Activated B cell treated with CpG ODN at 0.5 μM for 24 hours (primary cell): ENCODE data around the gene WDR3. TPM values are rescaled to one million over a fixed set of nuclear protein-coding genes. Genes with fewer than 3 reads are reported as not detected.

Experiments used
- ATAC-seq: fragments of 200-7000 bp; cut with Tn5 transposase; one replicate; pipeline ENCODE4 v1.10.0; 2021; ENCODE audit warnings: low read depth, mild to moderate bottlenecking, moderate library complexity
- CTCF ChIA-PET: fragments of 350-600 bp; sonication (Branson Sonifier 250); formaldehyde crosslinking; loops from one replicate; lab custom pipeline; 2021; ENCODE audit warnings: antibody characterized with exemption; lab: Charles Lee
- POLR2A ChIA-PET: fragments of 350-600 bp; sonication (Branson Sonifier 250); formaldehyde crosslinking; loops from one replicate; lab custom pipeline; 2021; ENCODE audit warnings: antibody characterized with exemption; lab: Charles Lee
- DNase-seq: peaks from one replicate; pipeline ENCODE4 v3.0.0; 2022
- H3K27ac Mint-ChIP-seq: one replicate; pipeline ENCODE4 v1.8.0; 2020; ENCODE audit warnings: mixed read lengths
- H3K27me3 Mint-ChIP-seq: one replicate; pipeline ENCODE4 v1.8.0; 2021; ENCODE audit warnings: mixed read lengths
- H3K36me3 Mint-ChIP-seq: one replicate; pipeline ENCODE4 v1.8.0; 2021; ENCODE audit warnings: low read depth, mixed read lengths
- H3K4me1 Mint-ChIP-seq: one replicate; pipeline ENCODE4 v1.8.0; 2021; ENCODE audit warnings: mixed read lengths
- H3K4me3 Mint-ChIP-seq: one replicate; pipeline ENCODE4 v1.8.0; 2020; ENCODE audit warnings: mild to moderate bottlenecking, mixed read lengths
- H3K9me3 Mint-ChIP-seq: one replicate; pipeline ENCODE4 v1.8.0; 2020; ENCODE audit warnings: mixed read lengths
- intact Hi-C: fragments of 100-400 bp; cut with micrococcal nuclease; formaldehyde crosslinking; loops from one replicate; pipeline ENCODE4 v1.15.1; 2024
- total RNA-seq: library from RNA; stranded (reverse); gene quantifications from 2 replicates; pipeline ENCODE4 v1.2.3, GENCODE V29; 2022
- TF ChIP-seq, protein P1 (sequence below): fragments of 200-600 bp; IDR thresholded peaks from one replicate; pipeline ENCODE4 v1.8.0; 2022; ENCODE audit warnings: antibody characterized with exemption, mild to moderate bottlenecking

WDR3 gene
- total RNA-seq = 32.7 and 38.0 TPM in 2 replicates

- H3K27me3 Mint-ChIP-seq = no peaks in the 10 kb centered on the region
- intact Hi-C loops = loop anchor here (1.0 to 10.0 kb wide), 6 partner anchors 257 to 1955 kb away; partner anchors contain the start of genes MAN1A2, SLC22A15, TENT5C and TTF2
- POLR2A ChIA-PET = interaction anchor here (1.2 to 1.9 kb wide), 2 partner anchors 323 to 562 kb away, joined by 3 to 7 read pairs; partner anchors contain the start of gene MAN1A2
- H3K36me3 Mint-ChIP-seq = peaks cover 34% of the 10 kb centered on the region
- H3K4me1 Mint-ChIP-seq = peaks cover 57% of the 10 kb centered on the region
- DNase-seq (peak; percentile 84), ATAC-seq (peak; percentile 91)
- TF ChIP-seq, protein P1, sequence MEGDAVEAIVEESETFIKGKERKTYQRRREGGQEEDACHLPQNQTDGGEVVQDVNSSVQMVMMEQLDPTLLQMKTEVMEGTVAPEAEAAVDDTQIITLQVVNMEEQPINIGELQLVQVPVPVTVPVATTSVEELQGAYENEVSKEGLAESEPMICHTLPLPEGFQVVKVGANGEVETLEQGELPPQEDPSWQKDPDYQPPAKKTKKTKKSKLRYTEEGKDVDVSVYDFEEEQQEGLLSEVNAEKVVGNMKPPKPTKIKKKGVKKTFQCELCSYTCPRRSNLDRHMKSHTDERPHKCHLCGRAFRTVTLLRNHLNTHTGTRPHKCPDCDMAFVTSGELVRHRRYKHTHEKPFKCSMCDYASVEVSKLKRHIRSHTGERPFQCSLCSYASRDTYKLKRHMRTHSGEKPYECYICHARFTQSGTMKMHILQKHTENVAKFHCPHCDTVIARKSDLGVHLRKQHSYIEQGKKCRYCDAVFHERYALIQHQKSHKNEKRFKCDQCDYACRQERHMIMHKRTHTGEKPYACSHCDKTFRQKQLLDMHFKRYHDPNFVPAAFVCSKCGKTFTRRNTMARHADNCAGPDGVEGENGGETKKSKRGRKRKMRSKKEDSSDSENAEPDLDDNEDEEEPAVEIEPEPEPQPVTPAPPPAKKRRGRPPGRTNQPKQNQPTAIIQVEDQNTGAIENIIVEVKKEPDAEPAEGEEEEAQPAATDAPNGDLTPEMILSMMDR = no peak
- peak within 1 kb of the TSS; percentile 91 for H3K27ac Mint-ChIP-seq
- H3K9me3 Mint-ChIP-seq = no peaks in the 10 kb centered on the region
- CTCF ChIA-PET = no interaction called here
- H3K4me3 Mint-ChIP-seq = peak within 1 kb of the TSS; percentile 94
These were observed at the start of gene WDR3, which contains the start of gene GDAP2 for GRCh38 chr1:117929343-117930172. WDR3 (plus strand) TSS chr1:117929739; CDS start chr1:117933320, 3,581 bp downstream. GDAP2 (minus strand) TSS chr1:117929621; CDS start chr1:117920357, 9,264 bp downstream.

DNA sequence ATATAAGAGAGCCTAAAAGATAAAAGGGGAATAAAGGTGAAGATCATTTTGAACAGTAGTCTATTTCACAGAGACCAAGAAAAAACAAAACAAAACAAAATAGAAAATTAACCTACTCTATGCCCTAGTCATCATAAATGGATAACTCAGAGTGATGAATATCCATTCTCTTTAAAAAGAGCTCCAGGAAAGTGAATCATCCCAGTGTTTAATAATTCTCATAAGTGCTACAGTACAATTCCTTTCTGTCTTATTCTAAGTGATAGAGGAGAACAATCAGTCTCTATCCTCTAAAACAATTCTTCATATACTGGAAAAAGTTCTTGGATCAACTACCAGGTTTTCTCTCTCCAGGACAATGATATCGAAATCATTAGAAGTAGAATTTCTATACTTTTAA is 45.9 kb upstream of the WDR3 start:
- Mint-ChIP-seq H3K4me1 (no peaks in the 10 kb centered on the region), H3K27me3 (no peaks in the 10 kb centered on the region), H3K9me3 (no peaks in the 10 kb centered on the region), H3K36me3 (peaks cover 40% of the 10 kb centered on the region), H3K27ac (no peak overlapping the region), H3K4me3 (no peak overlapping the region)
- TF ChIP-seq, protein P1 = no peak
- ChIA-PET POLR2A (no interaction called here), CTCF (interaction anchor here (1.1 kb wide), 1 partner anchor 12 kb away, joined by 4 read pairs; no protein-coding TSS in a partner anchor)
- DNase-seq = no peak
- no peak for ATAC-seq
- intact Hi-C loops = no loop called here

GRCh38 chr1:117886101-117886795 is 43.3 kb upstream of the WDR3 start:
- no peak for ATAC-seq
- POLR2A ChIA-PET = no interaction called here

DNA sequence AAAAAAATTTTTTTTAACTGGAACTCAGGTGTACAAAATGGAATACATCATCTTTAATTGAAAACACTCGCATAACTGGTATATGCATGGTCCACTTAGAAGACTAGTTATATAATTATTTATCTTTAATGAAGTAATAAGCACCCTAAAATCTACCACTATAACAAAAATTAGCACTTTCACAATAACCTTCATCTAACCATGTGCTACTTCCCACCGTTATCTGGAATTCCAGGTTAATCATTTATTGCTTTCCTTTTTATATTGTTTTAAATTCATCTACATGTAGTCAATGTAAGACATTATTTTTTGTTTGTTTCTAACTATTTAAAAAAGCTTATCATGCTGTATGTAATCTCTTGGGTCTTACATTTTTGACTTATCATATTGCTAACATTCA is 39.1 kb upstream of the WDR3 start:
- H3K9me3 Mint-ChIP-seq = no peaks in the 10 kb centered on the region
- TF ChIP-seq, protein P1 = no peak
- ChIA-PET POLR2A (no interaction called here), CTCF (no interaction called here)
- no peak overlapping the region for H3K4me3 Mint-ChIP-seq
- no peak overlapping the region for H3K27ac Mint-ChIP-seq
- peaks cover 40% of the 10 kb centered on the region for H3K36me3 Mint-ChIP-seq
- no peaks in the 10 kb centered on the region for H3K27me3 Mint-ChIP-seq
- ATAC-seq (no peak), DNase-seq (no peak)
- H3K4me1 Mint-ChIP-seq = no peaks in the 10 kb centered on the region
- intact Hi-C loops = loop anchor here (10.0 kb wide), 1 partner anchor 216 kb away; no protein-coding TSS in a partner anchor

More at GRCh38 chr1:117886101-117886795, 43.3 kb upstream of the WDR3 start:
- no peak overlapping the region for H3K27ac Mint-ChIP-seq
- H3K4me3 Mint-ChIP-seq = no peak overlapping the region
- H3K36me3 Mint-ChIP-seq = peaks cover 36% of the 10 kb centered on the region
- DNase-seq = no peak
- intact Hi-C loops = no loop called here
- H3K9me3 Mint-ChIP-seq = no peaks in the 10 kb centered on the region
- CTCF ChIA-PET = interaction anchor here (1.6 kb wide), 1 partner anchor 10 kb away, joined by 4 read pairs; no protein-coding TSS in a partner anchor
- no peaks in the 10 kb centered on the region for H3K4me1 Mint-ChIP-seq
- TF ChIP-seq, protein P1 = no peak
- H3K27me3 Mint-ChIP-seq = no peaks in the 10 kb centered on the region
